ENCODE data around the gene CNGA3.

DNA sequence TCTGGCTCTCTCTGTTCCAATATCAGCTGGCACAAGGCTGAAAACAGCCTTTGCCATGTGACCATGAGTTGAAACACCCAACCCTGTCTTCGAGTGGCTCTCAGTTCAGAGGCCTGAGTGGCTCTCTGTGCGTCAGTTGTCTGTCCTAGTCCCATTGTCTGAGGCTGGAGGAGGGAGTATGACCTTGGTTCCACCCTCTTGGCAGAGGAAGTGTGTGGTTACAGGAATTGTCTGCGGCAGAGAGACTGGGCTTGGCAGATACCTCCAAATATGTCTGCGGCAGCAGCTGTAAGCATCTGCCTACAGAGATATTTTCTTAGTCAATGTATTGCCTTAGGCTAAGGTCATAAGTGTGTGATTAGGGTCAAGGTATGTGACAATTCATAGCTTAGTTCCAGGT lies 32.6 kb downstream of the CNGA3 start:
- no peak for TF ChIP-seq CTCF (conservative IDR thresholded peaks at IDR 0.05; ENCODE audit: low read depth, low read length)
- TF ChIP-seq EZH2 (IDR thresholded peaks at IDR 0.05; ENCODE audit: low read length, unreplicated experiment) = no peak

Data from PC-3 (cell line).